Stomach (tissue), 9 donors: ENCODE measurements around the gene SEPTIN2. TPM values are rescaled to one million over a fixed set of nuclear protein-coding genes. Genes with fewer than 3 reads are reported as not detected.

ENCODE experiments used
- DNase-seq, 2 donors: peaks; one replicate each; pipeline versions ENCODE4 v3.0.0 to v3.0.0-alpha.2; 2013 to 2019
- H3K27ac ChIP-seq, 5 donors: fragments of 200-600 bp in 4 of 5; sonication (generic) in 4 of 5; one replicate each; pipeline ENCODE4 v1.5.1; 2013 to 2019; ENCODE audit warnings: mild to moderate bottlenecking in 1 of 5, moderate library complexity in 1 of 5
- H3K27me3 ChIP-seq, 3 donors: fragments of 200-600 bp; sonication (generic); one replicate each; pipeline ENCODE4 v1.5.1; 2017 to 2019; ENCODE audit warnings: mixed run types in 1 of 3
- H3K36me3 ChIP-seq, 4 donors: fragments of 200-600 bp; sonication (generic); 1 replicate in 3 of 4; 2 replicates in 1 of 4; pipeline ENCODE4 v1.5.1; 2016 to 2019
- H3K4me1 ChIP-seq, 4 donors: fragments of 200-600 bp; sonication (generic); one replicate each; pipeline ENCODE4 v1.5.1; 2016 to 2019
- H3K4me3 ChIP-seq, 4 donors: fragments of 200-600 bp; sonication (generic) in 3 of 4; one replicate each; pipeline ENCODE4 v1.5.1; 2016 to 2019; ENCODE audit warnings: mild to moderate bottlenecking in 1 of 4
- H3K9me3 ChIP-seq, 4 donors: fragments of 200-600 bp; sonication (generic); one replicate each; pipeline ENCODE4 v1.5.1; 2016 to 2019
- EP300 ChIP-seq: sonication (generic); formaldehyde crosslinking; IDR thresholded peaks from one replicate; pipeline ENCODE4 v1.6.1; 2017; ENCODE audit warnings: antibody characterized with exemption
- POLR2AphosphoS5 ChIP-seq, 3 donors: sonication (generic); formaldehyde crosslinking; IDR thresholded peaks; one replicate each; pipeline ENCODE4 v1.6.1; 2016; ENCODE audit warnings: antibody characterized with exemption in 3 of 3
- WGBS, 5 donors: extraction: QIAGEN DNeasy Blood & Tissue Kit in 3 of 5; methylation state at CpG; one replicate each; pipeline versions ENCODE4 v1.1.5 to v1.1.7; 2013 to 2018; 5-methylcytosine and 5-hydroxymethylcytosine counted together
- intact Hi-C: fragments of 100-400 bp; cut with DNase I; formaldehyde crosslinking; loops from one replicate; pipeline ENCODE4 v1.15.1; 2023; ENCODE audit warnings: low total_unique reads
- polyA plus RNA-seq, 3 donors: library from polyadenylated mRNA; stranded (reverse); fragments of 200-250 nt; gene quantifications; one replicate each; pipeline ENCODE4 v1.2.3, GENCODE V29; 2013
- total RNA-seq, 5 donors: library from RNA; depleted of rRNA; stranded (reverse); fragments of >200 nt; gene quantifications; one replicate each; pipeline versions ENCODE4 v1.1.0 to v1.2.3, GENCODE V29; 2014 to 2016
- donor health status: healthy with polysubstance abuse.
- donor health status: Bipolar disorder and iron deficiency.
- donor health status: healthy.

The SEPTIN2 gene
- total and polyA plus RNA-seq, 8 donors: 88.7 to 603 (median 208) TPM

- intact Hi-C loops: no loop called here
- peak; percentile 33 to 59 for DNase-seq
- Histone ChIP-seq H3K9me3 (no peaks in the 10 kb centered on the region), H3K27ac (peak overlapping the region; percentile 26 to 55 (median 40)), H3K4me1 (peaks cover 0 to 18% (median 14%) of the 10 kb centered on the region in 4 donors), H3K27me3 (no peaks in the 10 kb centered on the region), H3K36me3 (peaks cover 0 to 18% (median 15%) of the 10 kb centered on the region in 4 donors), H3K4me3 (no peak overlapping the region)
- 46 to 72% (median 60%) methylated on average over 10 of the region's 10 CpGs for WGBS, 5 donors
- no peak for TF ChIP-seq EP300
- TF ChIP-seq POLR2AphosphoS5 (IDR thresholded peaks at IDR 0.05): peak in 1 of 3 donors; percentile 23
Measured at GRCh38 chr2:241399941-241400922, 84.5 kb downstream of the SEPTIN2 start.

Other genes starting within 250 kb of the SEPTIN2 start
- gene MTERF4, start 213.6 kb upstream of the SEPTIN2 start, total RNA-seq: 10 to 100 TPM in 4 of 5 donors, 1 to 10 TPM in 1; 3.2 to 85.7 (median 40.9) TPM
- gene MTERF4, start 213.6 kb upstream of the SEPTIN2 start, polyA plus RNA-seq: 10 to 100 TPM; 19.4 to 28.6 (median 24.3) TPM
- 10 to 100 TPM in 3 of 5 donors, 1 to 10 TPM in 1, under 1 TPM in 1; 0.58 to 56.7 (median 10.5) TPM for gene PASK, start 166.5 kb upstream of the SEPTIN2 start, total RNA-seq
- gene PASK, start 166.5 kb upstream of the SEPTIN2 start, polyA plus RNA-seq: 1 to 10 TPM; 1.3 to 6.5 (median 4.0) TPM
- gene PPP1R7, start 165.5 kb upstream of the SEPTIN2 start, total RNA-seq: 100 to 1,000 TPM in 1 of 5 donors, 10 to 100 TPM in 4; 22.8 to 126 (median 40.9) TPM
- gene PPP1R7, start 165.5 kb upstream of the SEPTIN2 start, polyA plus RNA-seq: 10 to 100 TPM; 61.2 to 99.4 (median 61.4) TPM
- gene ANO7, start 127.2 kb upstream of the SEPTIN2 start, total RNA-seq: 100 to 1,000 TPM in 1 of 5 donors, 10 to 100 TPM in 2, 1 to 10 TPM in 2; 4.6 to 138 (median 61.3) TPM
- 1 to 10 TPM in 2 of 3 donors, under 1 TPM in 1; 0.48 to 2.0 (median 2.0) TPM for gene ANO7, start 127.2 kb upstream of the SEPTIN2 start, polyA plus RNA-seq
- 100 to 1,000 TPM; 350 to 752 (median 530) TPM for gene HDLBP, start 253 bp upstream of the SEPTIN2 start, total RNA-seq
- gene HDLBP, start 253 bp upstream of the SEPTIN2 start, polyA plus RNA-seq: 100 to 1,000 TPM; 171 to 207 (median 173) TPM
- gene FARP2, start 40.4 kb downstream of the SEPTIN2 start, total RNA-seq: 100 to 1,000 TPM in 3 of 5 donors, 10 to 100 TPM in 2; 54.2 to 260 (median 108) TPM
- gene FARP2, start 40.4 kb downstream of the SEPTIN2 start, polyA plus RNA-seq: 10 to 100 TPM; 15.8 to 35.6 (median 20.0) TPM
- gene STK25, start 192.7 kb downstream of the SEPTIN2 start, total RNA-seq: 100 to 1,000 TPM in 4 of 5 donors, 10 to 100 TPM in 1; 93.8 to 446 (median 240) TPM
- gene STK25, start 192.7 kb downstream of the SEPTIN2 start, polyA plus RNA-seq: 100 to 1,000 TPM; 116 to 162 (median 120) TPM
- 100 to 1,000 TPM in 1 of 5 donors, 10 to 100 TPM in 4; 13.0 to 112 (median 69.4) TPM for gene BOK, start 242.8 kb downstream of the SEPTIN2 start, total RNA-seq
- 10 to 100 TPM; 14.7 to 31.0 (median 21.6) TPM for gene BOK, start 242.8 kb downstream of the SEPTIN2 start, polyA plus RNA-seq